Glutamatergic neuron (in vitro differentiated cells): ENCODE data around the gene FGF12. TPM values are rescaled to one million over a fixed set of nuclear protein-coding genes. Genes with fewer than 3 reads are reported as not detected.

ENCODE experiments used
- DNase-seq: peaks from one replicate; pipeline ENCODE4 v3.0.0; 2022
- H3K27ac Mint-ChIP-seq: one replicate; pipeline ENCODE4 v1.8.0; 2020; ENCODE audit warnings: mild to moderate bottlenecking, mixed read lengths, inconsistent platforms; ENCODE audit not compliant: unreplicated experiment
- H3K27me3 Mint-ChIP-seq: one replicate; pipeline ENCODE4 v1.8.0; 2020; ENCODE audit warnings: mild to moderate bottlenecking, moderate library complexity, mixed read lengths, inconsistent platforms; ENCODE audit not compliant: unreplicated experiment
- H3K36me3 Mint-ChIP-seq: one replicate; pipeline ENCODE4 v1.8.0; 2020; ENCODE audit warnings: mild to moderate bottlenecking, mixed read lengths, inconsistent platforms; ENCODE audit not compliant: unreplicated experiment
- H3K4me1 Mint-ChIP-seq: one replicate; pipeline ENCODE4 v1.8.0; 2020; ENCODE audit warnings: mild to moderate bottlenecking, low read depth, mixed read lengths, inconsistent platforms; ENCODE audit not compliant: unreplicated experiment
- H3K4me3 Mint-ChIP-seq: one replicate; pipeline ENCODE4 v1.8.0; 2020; ENCODE audit warnings: mild to moderate bottlenecking, mixed read lengths, inconsistent platforms; ENCODE audit not compliant: unreplicated experiment
- H3K9me3 Mint-ChIP-seq: one replicate; pipeline ENCODE4 v1.8.0; 2020; ENCODE audit warnings: mild to moderate bottlenecking, moderate library complexity, mixed read lengths, inconsistent platforms; ENCODE audit not compliant: unreplicated experiment
- CTCF ChIP-seq: fragments of 200-600 bp; sonication (generic); IDR thresholded peaks from one replicate; pipeline ENCODE4 v1.5.0; 2021; ENCODE audit not compliant: partially characterized antibody, unreplicated experiment
- total RNA-seq: library from RNA; stranded (reverse); fragmentation: NEBNext Ultra II Directional; extraction: Animal tissue kit (Norgen Biotek cat#: 25700); gene quantifications from one replicate; pipeline ENCODE4 v1.2.1, GENCODE V29; 2021; ENCODE audit not compliant: unreplicated experiment

The FGF12 gene
- total RNA-seq, 1 donor from 2014 or later = 33.1 TPM

- Mint-ChIP-seq H3K9me3 (peaks cover 2% of the 10 kb centered on the region), H3K27me3 (no peaks in the 10 kb centered on the region), H3K36me3 (no peaks in the 10 kb centered on the region), H3K27ac (no peak overlapping the region), H3K4me3 (no peak overlapping the region), H3K4me1 (no peaks in the 10 kb centered on the region)
- peak; percentile 62 for DNase-seq
- peak; percentile 86 for TF ChIP-seq CTCF
Measured at GRCh38 chr3:192130534-192131132, 596.7 kb downstream of the FGF12 start.

GRCh38 chr3:192129586-192129985 is 597.8 kb downstream of the FGF12 start:
- no peaks in the 10 kb centered on the region for H3K27me3 Mint-ChIP-seq
- no peak overlapping the region for H3K27ac Mint-ChIP-seq
- no peaks in the 10 kb centered on the region for H3K4me1 Mint-ChIP-seq
- TF ChIP-seq CTCF = no peak
- no peak overlapping the region for H3K4me3 Mint-ChIP-seq
- no peaks in the 10 kb centered on the region for H3K36me3 Mint-ChIP-seq
- no peak for DNase-seq
- H3K9me3 Mint-ChIP-seq = peaks cover 2% of the 10 kb centered on the region

- DNase-seq = no peak
- TF ChIP-seq CTCF = no peak
- Mint-ChIP-seq H3K4me1 (no peaks in the 10 kb centered on the region), H3K27ac (no peak overlapping the region), H3K9me3 (peaks cover 2% of the 10 kb centered on the region), H3K4me3 (no peak overlapping the region), H3K36me3 (no peaks in the 10 kb centered on the region), H3K27me3 (no peaks in the 10 kb centered on the region)
Measured at GRCh38 chr3:192128922-192129321, 598.4 kb downstream of the FGF12 start.

GRCh38 chr3:192128060-192128459 is 599.3 kb downstream of the FGF12 start:
- Mint-ChIP-seq H3K27me3 (no peaks in the 10 kb centered on the region), H3K4me3 (no peak overlapping the region), H3K4me1 (no peaks in the 10 kb centered on the region), H3K27ac (no peak overlapping the region), H3K36me3 (no peaks in the 10 kb centered on the region), H3K9me3 (peaks cover 2% of the 10 kb centered on the region)
- TF ChIP-seq CTCF = no peak
- no peak for DNase-seq

GRCh38 chr3:192122832-192123594 is 604.3 kb downstream of the FGF12 start:
- TF ChIP-seq CTCF = no peak
- DNase-seq = no peak
- Mint-ChIP-seq H3K36me3 (no peaks in the 10 kb centered on the region), H3K4me3 (no peak overlapping the region), H3K27ac (no peak overlapping the region), H3K27me3 (no peaks in the 10 kb centered on the region), H3K9me3 (peaks cover 2% of the 10 kb centered on the region), H3K4me1 (no peaks in the 10 kb centered on the region)
